Caco-2 (cell line): ENCODE measurements around the gene SH3GL1. TPM values are rescaled to one million over a fixed set of nuclear protein-coding genes. Genes with fewer than 3 reads are reported as not detected.

ENCODE experiments used
- BruUV-seq: library from RNA; stranded (reverse); fragments of 400-500 nt; replicated peaks from 2 replicates; lab custom pipeline; 2021; lab: Mats Ljungman, UMichigan
- CTCF ChIA-PET: fragments of 300-600 bp; sonication (Branson Sonifier 250); formaldehyde crosslinking; loops from one replicate; lab custom pipeline; 2022; ENCODE audit warnings: antibody characterized with exemption; lab: Charles Lee
- POLR2A ChIA-PET: fragments of 300-600 bp; sonication (Branson Sonifier 250); formaldehyde crosslinking; loops from one replicate; lab custom pipeline; 2022; ENCODE audit warnings: antibody characterized with exemption; lab: Charles Lee
- DNase-seq, 2 experiments: peaks; one replicate each; pipeline versions ENCODE4 v3.0.0 to v3.0.0-alpha.2; 2020 to 2022
- H3K27me3 ChIP-seq: replicated peaks from 2 replicates; pipeline ENCODE4 v1.6.0; 2011; ENCODE audit warnings: low read length; ENCODE audit not compliant: control insufficient read depth, insufficient read depth
- H3K36me3 ChIP-seq: 2 replicates; pipeline ENCODE4 v1.5.1; 2011; ENCODE audit warnings: low read length; ENCODE audit not compliant: control insufficient read depth, insufficient read depth
- H3K4me1 ChIP-seq: fragments of 250-450 bp; sonication (Bioruptor Pico); 2 replicates; pipeline ENCODE4 v1.5.1; 2020; ENCODE audit warnings: mild to moderate bottlenecking
- H3K4me3 ChIP-seq: 2 replicates; pipeline ENCODE4 v1.5.1; 2011; ENCODE audit warnings: low read depth, mild to moderate bottlenecking, control low read depth, low read length
- H3K9me3 ChIP-seq: fragments of 250-450 bp; sonication (Bioruptor Pico); 2 replicates; pipeline ENCODE4 v1.5.1; 2020; ENCODE audit warnings: mild to moderate bottlenecking, moderate library complexity
- H3K27ac Mint-ChIP-seq: one replicate; pipeline ENCODE4 v1.8.0; 2022; ENCODE audit warnings: mixed read lengths; ENCODE audit not compliant: unreplicated experiment
- H3K27me3 Mint-ChIP-seq: one replicate; pipeline ENCODE4 v1.8.0; 2022; ENCODE audit warnings: mixed read lengths; ENCODE audit not compliant: insufficient read depth, unreplicated experiment
- H3K36me3 Mint-ChIP-seq: one replicate; pipeline ENCODE4 v1.8.0; 2022; ENCODE audit warnings: mild to moderate bottlenecking, mixed read lengths; ENCODE audit not compliant: insufficient read depth, unreplicated experiment
- H3K4me1 Mint-ChIP-seq: one replicate; pipeline ENCODE4 v1.8.0; 2022; ENCODE audit warnings: low read depth, mixed read lengths; ENCODE audit not compliant: unreplicated experiment
- H3K4me3 Mint-ChIP-seq: one replicate; pipeline ENCODE4 v1.8.0; 2022; ENCODE audit warnings: mild to moderate bottlenecking, moderate library complexity, mixed read lengths; ENCODE audit not compliant: unreplicated experiment
- H3K9me3 Mint-ChIP-seq: one replicate; pipeline ENCODE4 v1.8.0; 2022; ENCODE audit warnings: mixed read lengths; ENCODE audit not compliant: unreplicated experiment
- intact Hi-C: fragments of 100-400 bp; cut with micrococcal nuclease; formaldehyde crosslinking; loops from one replicate; pipeline ENCODE4 v1.10.0; 2022; ENCODE audit not compliant: unreplicated experiment
- total RNA-seq: library from RNA; stranded (reverse); gene quantifications from 2 replicates; pipeline ENCODE4 v1.2.3, GENCODE V29; 2022
- TF ChIP-seq, protein P1 (sequence below), 2 experiments: fragments of 200-600 bp in 1 of 2; IDR thresholded peaks; 1 replicate in 1 of 2; 2 replicates in 1 of 2; pipeline versions ENCODE4 v1.5.1 to v1.8.0; 2011 to 2022; ENCODE audit warnings: antibody characterized with exemption in 1 of 2, control low read depth in 1 of 2, inconsistent platforms in 1 of 2, low read depth in 1 of 2, low read length in 1 of 2, mild to moderate bottlenecking in 1 of 2, moderate library complexity in 1 of 2; ENCODE audit not compliant: insufficient read depth in 1 of 2, severe bottlenecking in 1 of 2, unreplicated experiment in 1 of 2

SH3GL1 gene
- total RNA-seq, 1 experiment from 2014 or later = 91.3 TPM

DNA sequence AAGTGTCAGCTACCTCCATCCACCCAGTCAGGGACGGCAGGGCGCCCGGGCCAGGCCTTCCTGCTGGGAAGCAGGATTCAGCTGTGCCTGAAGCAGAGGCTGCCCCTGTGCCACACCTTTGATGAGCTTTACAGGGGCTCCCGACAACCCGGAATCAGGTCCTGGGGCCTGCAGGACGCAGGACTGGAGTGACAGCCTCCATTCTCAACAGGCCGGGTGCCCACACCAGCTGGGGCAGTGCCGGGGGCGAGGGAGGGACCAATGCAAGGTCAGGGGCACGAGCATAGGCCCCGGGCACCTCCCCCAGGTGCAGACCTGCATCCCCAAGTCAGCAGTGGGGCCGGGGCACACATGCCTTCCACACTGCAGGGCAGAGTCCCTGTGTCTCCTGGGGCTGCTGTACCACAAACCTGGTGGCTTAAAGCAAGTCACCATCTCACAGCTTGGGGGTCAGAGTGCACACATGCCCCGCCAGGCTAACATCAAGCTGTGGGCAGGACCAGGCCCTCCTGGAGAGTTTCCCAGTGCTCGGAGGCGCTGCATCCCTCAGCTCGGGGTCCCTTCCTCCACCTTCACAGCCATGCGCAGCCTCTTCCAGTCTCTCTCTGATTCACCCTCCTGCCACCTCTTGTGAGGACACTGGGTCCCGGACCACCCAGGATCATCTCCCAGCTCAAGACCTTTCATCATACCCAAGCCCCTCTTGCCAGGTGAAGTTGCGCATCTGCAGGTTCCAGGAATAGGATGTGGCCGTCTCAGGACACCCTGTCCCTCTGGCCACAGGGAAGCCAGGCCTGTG lies 43.8 kb upstream of the SH3GL1 start:
- Mint-ChIP-seq H3K36me3 (peaks cover 82% of the 10 kb centered on the region), H3K4me1 (no peaks in the 10 kb centered on the region), H3K4me3 (no peak overlapping the region), H3K9me3 (no peaks in the 10 kb centered on the region), H3K27ac (no peak overlapping the region), H3K27me3 (no peaks in the 10 kb centered on the region)
- POLR2A ChIA-PET = interaction anchor here (1.1 kb wide), 1 partner anchor 27 kb away, joined by 3 read pairs; no protein-coding TSS in a partner anchor
- Histone ChIP-seq H3K9me3 (no peaks in the 10 kb centered on the region), H3K4me3 (no peak overlapping the region), H3K36me3 (peaks cover 1% of the 10 kb centered on the region; the same call in 1 of the 2 replicates), H3K4me1 (no peaks in the 10 kb centered on the region), H3K27me3 (no peaks in the 10 kb centered on the region)
- intact Hi-C loops = no loop called here
- CTCF ChIA-PET = no interaction called here
- no peak for DNase-seq
- no TSS peak for BruUV-seq
- TF ChIP-seq, protein P1, sequence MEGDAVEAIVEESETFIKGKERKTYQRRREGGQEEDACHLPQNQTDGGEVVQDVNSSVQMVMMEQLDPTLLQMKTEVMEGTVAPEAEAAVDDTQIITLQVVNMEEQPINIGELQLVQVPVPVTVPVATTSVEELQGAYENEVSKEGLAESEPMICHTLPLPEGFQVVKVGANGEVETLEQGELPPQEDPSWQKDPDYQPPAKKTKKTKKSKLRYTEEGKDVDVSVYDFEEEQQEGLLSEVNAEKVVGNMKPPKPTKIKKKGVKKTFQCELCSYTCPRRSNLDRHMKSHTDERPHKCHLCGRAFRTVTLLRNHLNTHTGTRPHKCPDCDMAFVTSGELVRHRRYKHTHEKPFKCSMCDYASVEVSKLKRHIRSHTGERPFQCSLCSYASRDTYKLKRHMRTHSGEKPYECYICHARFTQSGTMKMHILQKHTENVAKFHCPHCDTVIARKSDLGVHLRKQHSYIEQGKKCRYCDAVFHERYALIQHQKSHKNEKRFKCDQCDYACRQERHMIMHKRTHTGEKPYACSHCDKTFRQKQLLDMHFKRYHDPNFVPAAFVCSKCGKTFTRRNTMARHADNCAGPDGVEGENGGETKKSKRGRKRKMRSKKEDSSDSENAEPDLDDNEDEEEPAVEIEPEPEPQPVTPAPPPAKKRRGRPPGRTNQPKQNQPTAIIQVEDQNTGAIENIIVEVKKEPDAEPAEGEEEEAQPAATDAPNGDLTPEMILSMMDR (IDR thresholded peaks at IDR 0.05; ENCODE audit: insufficient read depth in 1 of 2, low read depth in 1 of 2, low read length in 1 of 2, severe bottlenecking in 1 of 2, unreplicated experiment in 1 of 2) = no peak

DNA sequence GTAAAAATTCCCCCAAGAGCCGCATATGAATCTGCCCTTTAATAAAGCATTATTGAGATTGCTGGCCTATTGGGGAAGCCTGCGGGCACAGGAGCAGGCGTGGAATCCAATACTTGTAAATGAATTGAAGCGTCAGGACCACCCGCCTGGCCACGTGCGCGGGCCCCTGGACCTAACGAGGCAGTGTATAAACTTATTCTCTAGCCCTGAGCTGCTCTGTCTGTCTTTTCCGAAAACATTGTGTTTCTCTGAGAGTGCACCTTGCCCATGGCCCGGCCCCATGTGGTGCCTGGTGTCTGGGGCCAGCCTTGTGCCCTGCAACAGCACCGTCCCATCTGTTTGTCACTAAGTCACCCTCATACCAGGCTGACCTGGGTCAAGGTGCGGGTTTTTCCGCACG lies 42.8 kb upstream of the SH3GL1 start:
- H3K36me3 ChIP-seq = peaks cover 1% of the 10 kb centered on the region; the same call in 1 of the 2 replicates
- Mint-ChIP-seq H3K4me1 (no peaks in the 10 kb centered on the region), H3K27ac (no peak overlapping the region), H3K36me3 (peaks cover 82% of the 10 kb centered on the region), H3K27me3 (no peaks in the 10 kb centered on the region), H3K9me3 (no peaks in the 10 kb centered on the region), H3K4me3 (no peak overlapping the region)
- no peak overlapping the region for H3K4me3 ChIP-seq
- no peaks in the 10 kb centered on the region for H3K9me3 ChIP-seq
- POLR2A ChIA-PET = interaction anchor here (1.1 kb wide), 1 partner anchor 28 kb away, joined by 3 read pairs; no protein-coding TSS in a partner anchor
- intact Hi-C loops = no loop called here
- CTCF ChIA-PET = no interaction called here
- no peaks in the 10 kb centered on the region for H3K4me1 ChIP-seq
- no TSS peak for BruUV-seq
- DNase-seq = no peak
- TF ChIP-seq, protein P1 (IDR thresholded peaks at IDR 0.05; ENCODE audit: insufficient read depth in 1 of 2, low read depth in 1 of 2, low read length in 1 of 2, severe bottlenecking in 1 of 2, unreplicated experiment in 1 of 2) = no peak
- no peaks in the 10 kb centered on the region for H3K27me3 ChIP-seq

DNA sequence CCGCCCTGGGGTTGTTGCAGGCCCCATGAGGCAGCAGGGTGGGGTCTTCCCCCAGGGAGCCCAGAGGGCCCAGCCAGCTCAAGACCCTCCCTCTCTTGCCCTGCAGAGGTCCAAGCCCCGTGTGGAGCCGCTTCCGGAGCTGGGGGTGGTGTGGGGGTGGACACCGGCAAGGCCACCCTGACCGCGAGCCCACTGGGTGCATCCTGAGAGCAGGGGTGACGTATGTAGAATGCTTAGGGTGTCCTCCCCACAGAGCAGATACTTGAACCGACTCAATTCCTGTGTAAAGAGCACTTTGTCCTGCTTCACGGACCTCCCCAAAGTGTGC lies 42.4 kb upstream of the SH3GL1 start:
- CTCF ChIA-PET = no interaction called here
- intact Hi-C loops = no loop called here
- TSS peak; percentile 70 for BruUV-seq
- H3K27ac Mint-ChIP-seq = no peak overlapping the region
- peaks cover 1% of the 10 kb centered on the region; the same call in 1 of the 2 replicates for H3K36me3 ChIP-seq
- no peaks in the 10 kb centered on the region for H3K27me3 Mint-ChIP-seq
- TF ChIP-seq, protein P1 (IDR thresholded peaks at IDR 0.05; ENCODE audit: insufficient read depth in 1 of 2, low read depth in 1 of 2, low read length in 1 of 2, severe bottlenecking in 1 of 2, unreplicated experiment in 1 of 2) = no peak
- H3K4me1 ChIP-seq = no peaks in the 10 kb centered on the region
- no peak overlapping the region for H3K4me3 ChIP-seq
- H3K36me3 Mint-ChIP-seq = peaks cover 83% of the 10 kb centered on the region
- no peaks in the 10 kb centered on the region for H3K9me3 ChIP-seq
- no peak for DNase-seq
- H3K9me3 Mint-ChIP-seq = no peaks in the 10 kb centered on the region
- no peaks in the 10 kb centered on the region for H3K27me3 ChIP-seq
- no peaks in the 10 kb centered on the region for H3K4me1 Mint-ChIP-seq
- no peak overlapping the region for H3K4me3 Mint-ChIP-seq
- POLR2A ChIA-PET = no interaction called here
